Hypothalamus (tissue), 51 donors: Measurements from ENCODE around the gene IZUMO4.
A peak's percentile ranks its signal among the peaks of the same experiment; 100 is the strongest.

ENCODE experiments used
- DNase-seq, 51 donors: peaks; one replicate each; lab custom pipeline; 2025; lab: John Stamatoyannopoulos, UW

Gene IZUMO4

GRCh38 chr19:2058570-2059421 lies 37.9 kb upstream of the IZUMO4 start:
- DNase-seq, result no peak

- DNase-seq, result peak in 37 of 51 donors; percentile 17 to 78 (median 54)
These were observed 37.1 kb upstream of the IZUMO4 start for GRCh38 chr19:2059422-2060201.

GRCh38 chr19:2060884-2061494 lies 35.7 kb upstream of the IZUMO4 start:
- DNase-seq, result peak in 41 of 51 donors; percentile 50 to 95 (median 78)

GRCh38 chr19:2061495-2062388 lies 35.0 kb upstream of the IZUMO4 start:
- DNase-seq, result peak; percentile 69 to 100 (median 98)

GRCh38 chr19:2062389-2062729 lies 34.4 kb upstream of the IZUMO4 start:
- no peak for DNase-seq

- no peak for DNase-seq
These were observed 33.9 kb upstream of the IZUMO4 start for GRCh38 chr19:2062770-2063169.

- no peak for DNase-seq
These were observed 32.9 kb upstream of the IZUMO4 start for GRCh38 chr19:2063824-2064223.

- no peak for DNase-seq
These were observed 32.3 kb upstream of the IZUMO4 start for GRCh38 chr19:2064395-2064787.

- peak in 16 of 51 donors; percentile 17 to 69 (median 43) for DNase-seq
These were observed 31.8 kb upstream of the IZUMO4 start for GRCh38 chr19:2064788-2065524.

- no peak for DNase-seq
These were observed 26.3 kb upstream of the IZUMO4 start for GRCh38 chr19:2070436-2070827.

GRCh38 chr19:2070986-2071673 lies 25.6 kb upstream of the IZUMO4 start:
- DNase-seq, result no peak

- DNase-seq, result no peak
These were observed 23.8 kb upstream of the IZUMO4 start for GRCh38 chr19:2072757-2073551.

GRCh38 chr19:2076526-2076944 lies 20.2 kb upstream of the IZUMO4 start:
- DNase-seq, result no peak

- DNase-seq, result no peak
These were observed 19.3 kb upstream of the IZUMO4 start for GRCh38 chr19:2077398-2077797.

GRCh38 chr19:2077833-2078619 lies 18.7 kb upstream of the IZUMO4 start:
- no peak for DNase-seq

- no peak for DNase-seq
These were observed 17.4 kb upstream of the IZUMO4 start for GRCh38 chr19:2079076-2079864.

- DNase-seq, result no peak
These were observed 16.8 kb upstream of the IZUMO4 start for GRCh38 chr19:2079865-2080301.
